ENCODE results near the gene ANKIB1.

GRCh38 chr7:92230547-92230946 is 15.2 kb upstream of the ANKIB1 start:
- no peak for TF ChIP-seq POLR2A (IDR thresholded peaks at IDR 0.05; ENCODE audit: low read depth, low read length)
- no peak for TF ChIP-seq POLR2AphosphoS5 (IDR thresholded peaks at IDR 0.05; ENCODE audit: low read depth, low read length)
